Activated CD8-positive, alpha-beta T cell treated with anti-CD3 and anti-CD28 coated beads for 36 hours (primary cell): ENCODE data around the gene SLC27A2. TPM values are rescaled to one million over a fixed set of nuclear protein-coding genes. Genes with fewer than 3 reads are reported as not detected.
"Not testable (repeated sequence)": the region's sequence is repeated elsewhere in the genome, so short reads cannot be mapped to it uniquely, and the experiment has no call there.

Experiments
- ATAC-seq: fragments of 200-7000 bp; cut with Tn5 transposase; one replicate; pipeline ENCODE4 v1.10.0; 2021; ENCODE audit warnings: mild to moderate bottlenecking, moderate library complexity
- CTCF ChIA-PET: fragments of 350-600 bp; sonication (Branson Sonifier 250); formaldehyde crosslinking; loops from one replicate; lab custom pipeline; 2021; ENCODE audit warnings: antibody characterized with exemption; lab: Charles Lee
- POLR2A ChIA-PET: fragments of 350-600 bp; sonication (Branson Sonifier 250); formaldehyde crosslinking; loops from one replicate; lab custom pipeline; 2021; ENCODE audit warnings: antibody characterized with exemption; lab: Charles Lee
- DNase-seq: peaks from one replicate; pipeline ENCODE4 v3.0.0-alpha.2; 2020
- H3K27ac Mint-ChIP-seq: one replicate; pipeline ENCODE4 v1.8.0; 2021; ENCODE audit warnings: mild to moderate bottlenecking, mixed read lengths
- H3K27me3 Mint-ChIP-seq: one replicate; pipeline ENCODE4 v1.8.0; 2021; ENCODE audit warnings: mixed read lengths
- H3K36me3 Mint-ChIP-seq: one replicate; pipeline ENCODE4 v1.8.0; 2021; ENCODE audit warnings: low read depth, mixed read lengths
- H3K4me1 Mint-ChIP-seq: one replicate; pipeline ENCODE4 v1.8.0; 2021; ENCODE audit warnings: low read depth, mixed read lengths
- H3K4me3 Mint-ChIP-seq: one replicate; pipeline ENCODE4 v1.8.0; 2021; ENCODE audit warnings: mild to moderate bottlenecking, moderate library complexity, mixed read lengths
- H3K9me3 Mint-ChIP-seq: one replicate; pipeline ENCODE4 v1.8.0; 2021; ENCODE audit warnings: mixed read lengths
- CTCF ChIP-seq: fragments of 200-600 bp; IDR thresholded peaks from one replicate; pipeline ENCODE4 v1.8.0; 2022; ENCODE audit warnings: antibody characterized with exemption, mild to moderate bottlenecking
- intact Hi-C: fragments of 100-400 bp; cut with micrococcal nuclease; formaldehyde crosslinking; loops from one replicate; pipeline ENCODE4 v1.10.0; 2022
- total RNA-seq, 2 experiments: library from RNA; stranded (reverse); gene quantifications; one replicate each; pipeline ENCODE4 v1.2.3, GENCODE V29; 2021

The SLC27A2 gene
- total RNA-seq, 2 experiments from 2014 or later = 9.8 to 9.9 TPM

- no peaks in the 10 kb centered on the region for H3K9me3 Mint-ChIP-seq
- H3K27me3 Mint-ChIP-seq = peaks cover 9% of the 10 kb centered on the region
- DNase-seq (no peak), ATAC-seq (no peak)
- no peaks in the 10 kb centered on the region for H3K4me1 Mint-ChIP-seq
- ChIA-PET CTCF (interaction anchor here (2.0 kb wide), 1 partner anchor 15 kb away, joined by 6 read pairs; no protein-coding TSS in a partner anchor), POLR2A (no interaction called here)
- TF ChIP-seq CTCF = no peak
- peaks cover 5% of the 10 kb centered on the region for H3K36me3 Mint-ChIP-seq
- no peak overlapping the region for H3K27ac Mint-ChIP-seq
- no peak overlapping the region for H3K4me3 Mint-ChIP-seq
- intact Hi-C loops = loop anchor here (5.0 kb wide), 1 partner anchor 149 kb away; no protein-coding TSS in a partner anchor
These were observed 13.6 kb upstream of the SLC27A2 start for GRCh38 chr15:50168379-50168778.

GRCh38 chr15:50168783-50169411, 13.1 kb upstream of the SLC27A2 start:
- Mint-ChIP-seq H3K9me3 (no peaks in the 10 kb centered on the region), H3K27ac (no peak overlapping the region), H3K27me3 (peaks cover 12% of the 10 kb centered on the region), H3K4me3 (no peak overlapping the region), H3K4me1 (no peaks in the 10 kb centered on the region), H3K36me3 (peaks cover 5% of the 10 kb centered on the region)
- intact Hi-C loops = loop anchor here (5.0 kb wide), 1 partner anchor 148 kb away; no protein-coding TSS in a partner anchor
- POLR2A ChIA-PET = no interaction called here
- DNase-seq (no peak), ATAC-seq (no peak)
- no peak for TF ChIP-seq CTCF
- CTCF ChIA-PET = interaction anchor here (2.0 kb wide), 1 partner anchor 14 kb away, joined by 6 read pairs; no protein-coding TSS in a partner anchor

GRCh38 chr15:50172360-50172895, 9.6 kb upstream of the SLC27A2 start:
- H3K27ac Mint-ChIP-seq, H3K9me3 Mint-ChIP-seq, H3K4me1 Mint-ChIP-seq, intact Hi-C loops, CTCF ChIA-PET, DNase-seq, H3K4me3 Mint-ChIP-seq, POLR2A ChIA-PET, ATAC-seq, H3K36me3 Mint-ChIP-seq: not testable (repeated sequence)
- H3K27me3 Mint-ChIP-seq = peaks cover 15% of the 10 kb centered on the region

DNA sequence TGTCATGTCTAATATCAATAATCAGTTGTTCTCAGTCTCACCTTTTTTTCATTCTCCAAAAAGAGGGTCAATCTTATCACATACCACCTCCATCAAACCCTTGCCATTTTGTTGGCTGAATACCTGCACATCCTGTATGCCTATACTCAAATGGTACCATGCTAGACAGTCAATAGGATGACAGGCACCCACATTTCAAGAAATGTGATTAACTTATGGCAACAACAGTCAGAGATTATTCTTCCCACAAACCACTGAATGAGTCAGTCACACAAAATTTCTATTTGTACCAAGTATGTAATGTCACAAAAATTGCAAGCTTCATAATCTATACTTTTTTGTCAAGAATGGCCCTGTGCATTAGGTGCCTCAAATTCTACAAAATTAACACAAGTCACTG, 5.1 kb upstream of the SLC27A2 start:
- Mint-ChIP-seq H3K27ac (no peak overlapping the region), H3K36me3 (no peaks in the 10 kb centered on the region), H3K4me3 (no peak overlapping the region), H3K27me3 (peaks cover 32% of the 10 kb centered on the region), H3K9me3 (no peaks in the 10 kb centered on the region), H3K4me1 (peaks cover 7% of the 10 kb centered on the region)
- no peak for TF ChIP-seq CTCF
- DNase-seq (no peak), ATAC-seq (peak; percentile 71)
- intact Hi-C loops = no loop called here
- ChIA-PET POLR2A (interaction anchor here (1.0 kb wide), 1 partner anchor 123 kb away, joined by 3 read pairs; no protein-coding TSS in a partner anchor), CTCF (interaction anchor here (1.1 kb wide), 1 partner anchor 139 kb away, joined by 6 read pairs; no protein-coding TSS in a partner anchor)

DNA sequence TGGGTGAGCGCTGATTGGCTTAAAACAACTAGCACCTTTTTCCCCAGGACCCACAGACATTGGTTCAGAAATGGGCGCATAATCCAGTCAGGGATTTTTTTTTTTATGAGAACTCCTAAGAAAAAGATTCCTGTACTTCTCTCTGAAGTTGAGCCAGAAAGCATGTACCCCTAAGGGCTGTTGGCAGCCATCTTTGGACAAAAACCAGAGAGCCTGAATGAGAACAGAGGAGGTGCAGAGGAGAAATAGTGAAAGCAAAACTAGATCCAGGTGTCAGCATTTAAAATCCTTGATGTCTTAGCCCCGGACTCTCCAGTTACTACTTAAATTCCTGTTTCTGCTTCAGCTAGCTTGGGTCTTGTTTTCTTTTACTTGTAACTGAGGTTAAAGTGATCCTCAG, 1.9 kb upstream of the SLC27A2 start:
- ATAC-seq = no peak

More for the DNA sequence above, 1.9 kb upstream of the SLC27A2 start:
- Mint-ChIP-seq H3K4me1 (peaks cover 16% of the 10 kb centered on the region), H3K4me3 (no peak overlapping the region), H3K27ac (no peak overlapping the region), H3K9me3 (no peaks in the 10 kb centered on the region), H3K27me3 (peaks cover 25% of the 10 kb centered on the region), H3K36me3 (peaks cover 2% of the 10 kb centered on the region)
- TF ChIP-seq CTCF = no peak
- intact Hi-C loops = loop anchor here (5.0 kb wide), 2 partner anchors 82 to 137 kb away; no protein-coding TSS in a partner anchor
- ChIA-PET POLR2A (interaction anchor here (1.3 kb wide), 1 partner anchor 174 kb away, joined by 4 read pairs; no protein-coding TSS in a partner anchor), CTCF (interaction anchor here (0.6 to 1.6 kb wide), 4 partner anchors 47 to 136 kb away, joined by 3 to 11 read pairs (median 4); no protein-coding TSS in a partner anchor)
- DNase-seq = no peak
